SH-SY5Y (cell line): ENCODE results near the gene NGEF.

Experiments used
- GATA2 ChIP-seq: IDR thresholded peaks from 2 replicates; pipeline ENCODE4 v1.6.1; 2011; ENCODE audit warnings: mild to moderate bottlenecking, low read depth, low read length
- GATA3 ChIP-seq: IDR thresholded peaks from 2 replicates; pipeline ENCODE4 v1.6.1; 2011; ENCODE audit warnings: low read depth, mild to moderate bottlenecking, low read length, moderate library complexity

DNA sequence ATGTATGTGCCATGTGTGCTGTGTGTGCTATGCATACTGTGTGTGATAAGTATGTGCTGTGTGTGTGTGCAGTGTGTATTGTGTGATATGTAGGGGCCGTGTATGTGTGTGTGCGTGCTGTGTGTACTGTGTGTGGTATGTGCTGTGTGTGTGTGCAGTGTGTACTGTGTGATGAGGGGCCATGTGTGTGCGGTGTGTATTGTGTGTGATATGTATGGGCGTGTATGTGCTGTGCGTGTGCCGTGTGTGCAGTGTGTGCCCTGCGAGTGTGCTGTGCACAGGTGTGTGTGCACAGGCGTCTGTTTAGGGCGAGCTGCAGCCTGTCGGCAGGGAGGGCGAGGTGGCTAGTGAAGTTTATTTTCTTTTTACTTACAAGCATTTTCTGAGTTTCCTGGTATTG, 126.9 kb downstream of the NGEF start:
- TF ChIP-seq GATA2: no peak
- TF ChIP-seq GATA3: no peak
